K562 (cell line): Measurements from ENCODE around the gene SETD5. TPM values are rescaled to one million over a fixed set of nuclear protein-coding genes. Genes with fewer than 3 reads are reported as not detected.
A peak's percentile ranks its signal among the peaks of the same experiment; 100 is the strongest.

Experiments
- BHLHE40 ChIP-seq: IDR thresholded peaks from 2 replicates; pipeline ENCODE4 v1.6.1; 2011; ENCODE audit warnings: low read length, improper control_type of control experiment
- HMG20A ChIP-seq: fragments of 450-650 bp; formaldehyde crosslinking; conservative IDR thresholded peaks from 2 replicates; pipeline ENCODE4 v1.4.0; 2020; ENCODE audit warnings: mild to moderate bottlenecking, mixed read lengths
- LARP7 ChIP-seq: fragments of 450-650 bp; IDR thresholded peaks from 2 replicates; pipeline ENCODE4 v1.6.1; 2016
- MAFK ChIP-seq: IDR thresholded peaks from 2 replicates; pipeline ENCODE4 v1.6.1; 2011; ENCODE audit warnings: low read length, improper control_type of control experiment
- NFIC ChIP-seq: fragments of 450-650 bp; IDR thresholded peaks from 2 replicates; pipeline ENCODE4 v1.6.1; 2017; ENCODE audit warnings: mild to moderate bottlenecking, inconsistent platforms
- POLR2AphosphoS2 ChIP-seq: IDR thresholded peaks from 2 replicates; pipeline ENCODE4 v1.6.1; 2012; ENCODE audit warnings: low read length, improper control_type of control experiment
- POLR2G ChIP-seq: fragments of 200-400 bp; formaldehyde crosslinking; IDR thresholded peaks from 2 replicates; pipeline ENCODE4 v1.6.1; 2017; ENCODE audit warnings: low read depth, mild to moderate bottlenecking, antibody characterized with exemption, low read length, moderate library complexity
- PTRF ChIP-seq: fragments of 450-650 bp; IDR thresholded peaks from 2 replicates; pipeline ENCODE4 v1.6.1; 2016; ENCODE audit warnings: mild to moderate bottlenecking, missing genetic modification characterization, missing compliant biosample characterization
- RAD21 ChIP-seq, 2 experiments: fragments of 250-450 bp in 1 of 2; fragments of 450-650 bp in 1 of 2; sonication (Bioruptor Pico) in 1 of 2; formaldehyde crosslinking in 1 of 2; IDR thresholded peaks in 1 of 2; conservative IDR thresholded peaks in 1 of 2; 2 replicates each; pipeline versions ENCODE4 v1.4.0 to v1.8.0; 2020 to 2022; ENCODE audit warnings: mild to moderate bottlenecking in 2 of 2, moderate library complexity in 1 of 2
- polyA plus RNA-seq, 8 experiments: library from polyadenylated mRNA; depleted of rRNA in 4 of 8; stranded (reverse) in 5 of 8; unstranded in 3 of 8; fragments of >200 nt; fragmentation: Nextera tagmentation in 2 of 8; fragmentation: Illumina TruSeq in 1 of 8; extraction: Ambion mirVana in 2 of 8; extraction: Trizol in 1 of 8; gene quantifications; 2 replicates each; pipeline versions ENCODE4 v1.2.1 to v1.2.3, GENCODE V29; 2011 to 2014; ENCODE audit warnings: inconsistent platforms in 1 of 8, missing spikeins in 1 of 8
- total RNA-seq, 7 experiments: library from RNA; depleted of rRNA in 6 of 7; stranded (reverse); fragments of >200 nt in 6 of 7; fragmentation: Illumina TruSeq in 2 of 7; extraction: Trizol in 2 of 7; gene quantifications; 2 replicates each; pipeline versions ENCODE4 v1.2.1 to v1.2.3, GENCODE V29; 2011 to 2021; ENCODE audit warnings: low replicate concordance in 1 of 7
- TF ChIP-seq, protein P1 (sequence below): sonication (generic); formaldehyde crosslinking; IDR thresholded peaks from 2 replicates; pipeline ENCODE4 v1.8.1; 2022; ENCODE audit warnings: missing genetic modification reagents
- TF ChIP-seq, protein P2 (sequence below): fragments of 450-650 bp; IDR thresholded peaks from 2 replicates; pipeline ENCODE4 v1.6.1; 2018; ENCODE audit not compliant: partially characterized antibody
- TF ChIP-seq, protein P3 (sequence below): fragments of 250-450 bp; sonication (Bioruptor Pico); IDR thresholded peaks from 2 replicates; pipeline ENCODE4 v1.4.0; 2020; ENCODE audit warnings: mild to moderate bottlenecking, moderate library complexity
- TF ChIP-seq, protein P4 (sequence below): sonication (generic); formaldehyde crosslinking; IDR thresholded peaks from 2 replicates; pipeline ENCODE4 v1.8.0; 2023; ENCODE audit warnings: mild to moderate bottlenecking, missing genetic modification reagents
- TF ChIP-seq, protein P5 (sequence below): fragments of 150-350 bp; conservative IDR thresholded peaks from 2 replicates; pipeline ENCODE4 v1.6.1; 2014; ENCODE audit warnings: low read length

The SETD5 gene
- total and polyA plus RNA-seq, 9 of the 15 experiments (the other 6 are each of a cell fraction or from before 2014, with no cell fraction given): 20.8 to 135 (median 87.2) TPM

DNA sequence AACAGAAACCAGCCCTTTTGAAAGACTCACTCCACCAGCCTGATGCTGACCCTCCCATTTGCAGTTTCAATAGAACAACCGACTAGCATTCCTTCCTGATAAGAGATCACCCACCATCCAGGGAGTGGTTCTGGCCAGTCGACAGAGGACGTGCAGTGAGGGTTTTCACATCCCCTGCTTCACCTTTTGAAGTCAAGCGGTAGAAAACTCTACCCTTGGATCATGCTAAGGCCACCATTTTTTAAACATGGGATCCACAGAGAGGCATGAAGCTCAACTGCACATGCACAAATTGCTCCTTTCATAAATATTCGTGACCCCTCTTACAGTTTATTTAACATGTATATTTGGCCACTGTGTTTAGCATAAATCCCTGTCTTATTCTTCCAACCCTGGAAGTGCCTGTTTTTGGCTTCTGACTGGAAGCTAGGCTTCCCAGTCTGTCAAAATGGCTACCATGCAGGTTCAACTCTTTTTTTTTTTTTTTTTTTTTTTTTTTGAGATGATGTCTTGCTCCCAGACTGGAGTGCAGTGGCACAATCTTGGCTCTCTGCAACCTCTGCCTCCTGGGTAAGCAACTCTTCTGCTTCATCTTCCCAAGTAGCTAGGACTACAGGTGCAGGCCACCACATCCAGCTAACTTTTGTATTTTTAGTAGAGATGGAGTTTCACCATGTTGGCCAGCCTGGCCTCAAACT, 35.6 kb upstream of the SETD5 start (continued):
- TF ChIP-seq MAFK (no peak), BHLHE40 (no peak), PTRF (tag) (no peak), HMG20A (CRISPR knock-in tag) (no peak), NFIC (no peak), RAD21 (CRISPR knock-in tag; conservative IDR thresholded peaks at IDR 0.05 in 1 of 2, IDR thresholded peaks at IDR 0.05 in 1 of 2) (no peak), LARP7 (no peak), POLR2G (no peak), POLR2AphosphoS2 (no peak)
- TF ChIP-seq, protein P1, sequence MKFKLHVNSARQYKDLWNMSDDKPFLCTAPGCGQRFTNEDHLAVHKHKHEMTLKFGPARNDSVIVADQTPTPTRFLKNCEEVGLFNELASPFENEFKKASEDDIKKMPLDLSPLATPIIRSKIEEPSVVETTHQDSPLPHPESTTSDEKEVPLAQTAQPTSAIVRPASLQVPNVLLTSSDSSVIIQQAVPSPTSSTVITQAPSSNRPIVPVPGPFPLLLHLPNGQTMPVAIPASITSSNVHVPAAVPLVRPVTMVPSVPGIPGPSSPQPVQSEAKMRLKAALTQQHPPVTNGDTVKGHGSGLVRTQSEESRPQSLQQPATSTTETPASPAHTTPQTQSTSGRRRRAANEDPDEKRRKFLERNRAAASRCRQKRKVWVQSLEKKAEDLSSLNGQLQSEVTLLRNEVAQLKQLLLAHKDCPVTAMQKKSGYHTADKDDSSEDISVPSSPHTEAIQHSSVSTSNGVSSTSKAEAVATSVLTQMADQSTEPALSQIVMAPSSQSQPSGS (CRISPR knock-in tag): no peak
- TF ChIP-seq, protein P2, sequence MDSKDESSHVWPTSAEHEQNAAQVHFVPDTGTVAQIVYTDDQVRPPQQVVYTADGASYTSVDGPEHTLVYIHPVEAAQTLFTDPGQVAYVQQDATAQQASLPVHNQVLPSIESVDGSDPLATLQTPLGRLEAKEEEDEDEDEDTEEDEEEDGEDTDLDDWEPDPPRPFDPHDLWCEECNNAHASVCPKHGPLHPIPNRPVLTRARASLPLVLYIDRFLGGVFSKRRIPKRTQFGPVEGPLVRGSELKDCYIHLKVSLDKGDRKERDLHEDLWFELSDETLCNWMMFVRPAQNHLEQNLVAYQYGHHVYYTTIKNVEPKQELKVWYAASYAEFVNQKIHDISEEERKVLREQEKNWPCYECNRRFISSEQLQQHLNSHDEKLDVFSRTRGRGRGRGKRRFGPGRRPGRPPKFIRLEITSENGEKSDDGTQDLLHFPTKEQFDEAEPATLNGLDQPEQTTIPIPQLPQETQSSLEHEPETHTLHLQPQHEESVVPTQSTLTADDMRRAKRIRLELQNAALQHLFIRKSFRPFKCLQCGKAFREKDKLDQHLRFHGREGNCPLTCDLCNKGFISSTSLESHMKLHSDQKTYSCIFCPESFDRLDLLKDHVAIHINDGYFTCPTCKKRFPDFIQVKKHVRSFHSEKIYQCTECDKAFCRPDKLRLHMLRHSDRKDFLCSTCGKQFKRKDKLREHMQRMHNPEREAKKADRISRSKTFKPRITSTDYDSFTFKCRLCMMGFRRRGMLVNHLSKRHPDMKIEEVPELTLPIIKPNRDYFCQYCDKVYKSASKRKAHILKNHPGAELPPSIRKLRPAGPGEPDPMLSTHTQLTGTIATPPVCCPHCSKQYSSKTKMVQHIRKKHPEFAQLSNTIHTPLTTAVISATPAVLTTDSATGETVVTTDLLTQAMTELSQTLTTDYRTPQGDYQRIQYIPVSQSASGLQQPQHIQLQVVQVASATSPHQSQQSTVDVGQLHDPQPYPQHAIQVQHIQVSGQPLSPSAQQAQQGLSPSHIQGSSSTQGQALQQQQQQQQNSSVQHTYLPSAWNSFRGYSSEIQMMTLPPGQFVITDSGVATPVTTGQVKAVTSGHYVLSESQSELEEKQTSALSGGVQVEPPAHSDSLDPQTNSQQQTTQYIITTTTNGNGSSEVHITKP: peak; percentile 92
- TF ChIP-seq, protein P3, sequence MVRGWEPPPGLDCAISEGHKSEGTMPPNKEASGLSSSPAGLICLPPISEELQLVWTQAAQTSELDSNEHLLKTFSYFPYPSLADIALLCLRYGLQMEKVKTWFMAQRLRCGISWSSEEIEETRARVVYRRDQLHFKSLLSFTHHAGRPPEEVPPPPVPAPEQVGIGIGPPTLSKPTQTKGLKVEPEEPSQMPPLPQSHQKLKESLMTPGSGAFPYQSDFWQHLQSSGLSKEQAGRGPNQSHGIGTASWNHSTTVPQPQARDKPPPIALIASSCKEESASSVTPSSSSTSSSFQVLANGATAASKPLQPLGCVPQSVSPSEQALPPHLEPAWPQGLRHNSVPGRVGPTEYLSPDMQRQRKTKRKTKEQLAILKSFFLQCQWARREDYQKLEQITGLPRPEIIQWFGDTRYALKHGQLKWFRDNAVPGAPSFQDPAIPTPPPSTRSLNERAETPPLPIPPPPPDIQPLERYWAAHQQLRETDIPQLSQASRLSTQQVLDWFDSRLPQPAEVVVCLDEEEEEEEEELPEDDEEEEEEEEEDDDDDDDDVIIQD (CRISPR knock-in tag): no peak
- TF ChIP-seq, protein P4, sequence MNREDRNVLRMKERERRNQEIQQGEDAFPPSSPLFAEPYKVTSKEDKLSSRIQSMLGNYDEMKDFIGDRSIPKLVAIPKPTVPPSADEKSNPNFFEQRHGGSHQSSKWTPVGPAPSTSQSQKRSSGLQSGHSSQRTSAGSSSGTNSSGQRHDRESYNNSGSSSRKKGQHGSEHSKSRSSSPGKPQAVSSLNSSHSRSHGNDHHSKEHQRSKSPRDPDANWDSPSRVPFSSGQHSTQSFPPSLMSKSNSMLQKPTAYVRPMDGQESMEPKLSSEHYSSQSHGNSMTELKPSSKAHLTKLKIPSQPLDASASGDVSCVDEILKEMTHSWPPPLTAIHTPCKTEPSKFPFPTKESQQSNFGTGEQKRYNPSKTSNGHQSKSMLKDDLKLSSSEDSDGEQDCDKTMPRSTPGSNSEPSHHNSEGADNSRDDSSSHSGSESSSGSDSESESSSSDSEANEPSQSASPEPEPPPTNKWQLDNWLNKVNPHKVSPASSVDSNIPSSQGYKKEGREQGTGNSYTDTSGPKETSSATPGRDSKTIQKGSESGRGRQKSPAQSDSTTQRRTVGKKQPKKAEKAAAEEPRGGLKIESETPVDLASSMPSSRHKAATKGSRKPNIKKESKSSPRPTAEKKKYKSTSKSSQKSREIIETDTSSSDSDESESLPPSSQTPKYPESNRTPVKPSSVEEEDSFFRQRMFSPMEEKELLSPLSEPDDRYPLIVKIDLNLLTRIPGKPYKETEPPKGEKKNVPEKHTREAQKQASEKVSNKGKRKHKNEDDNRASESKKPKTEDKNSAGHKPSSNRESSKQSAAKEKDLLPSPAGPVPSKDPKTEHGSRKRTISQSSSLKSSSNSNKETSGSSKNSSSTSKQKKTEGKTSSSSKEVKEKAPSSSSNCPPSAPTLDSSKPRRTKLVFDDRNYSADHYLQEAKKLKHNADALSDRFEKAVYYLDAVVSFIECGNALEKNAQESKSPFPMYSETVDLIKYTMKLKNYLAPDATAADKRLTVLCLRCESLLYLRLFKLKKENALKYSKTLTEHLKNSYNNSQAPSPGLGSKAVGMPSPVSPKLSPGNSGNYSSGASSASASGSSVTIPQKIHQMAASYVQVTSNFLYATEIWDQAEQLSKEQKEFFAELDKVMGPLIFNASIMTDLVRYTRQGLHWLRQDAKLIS (CRISPR knock-in tag): no peak
- TF ChIP-seq, protein P5, sequence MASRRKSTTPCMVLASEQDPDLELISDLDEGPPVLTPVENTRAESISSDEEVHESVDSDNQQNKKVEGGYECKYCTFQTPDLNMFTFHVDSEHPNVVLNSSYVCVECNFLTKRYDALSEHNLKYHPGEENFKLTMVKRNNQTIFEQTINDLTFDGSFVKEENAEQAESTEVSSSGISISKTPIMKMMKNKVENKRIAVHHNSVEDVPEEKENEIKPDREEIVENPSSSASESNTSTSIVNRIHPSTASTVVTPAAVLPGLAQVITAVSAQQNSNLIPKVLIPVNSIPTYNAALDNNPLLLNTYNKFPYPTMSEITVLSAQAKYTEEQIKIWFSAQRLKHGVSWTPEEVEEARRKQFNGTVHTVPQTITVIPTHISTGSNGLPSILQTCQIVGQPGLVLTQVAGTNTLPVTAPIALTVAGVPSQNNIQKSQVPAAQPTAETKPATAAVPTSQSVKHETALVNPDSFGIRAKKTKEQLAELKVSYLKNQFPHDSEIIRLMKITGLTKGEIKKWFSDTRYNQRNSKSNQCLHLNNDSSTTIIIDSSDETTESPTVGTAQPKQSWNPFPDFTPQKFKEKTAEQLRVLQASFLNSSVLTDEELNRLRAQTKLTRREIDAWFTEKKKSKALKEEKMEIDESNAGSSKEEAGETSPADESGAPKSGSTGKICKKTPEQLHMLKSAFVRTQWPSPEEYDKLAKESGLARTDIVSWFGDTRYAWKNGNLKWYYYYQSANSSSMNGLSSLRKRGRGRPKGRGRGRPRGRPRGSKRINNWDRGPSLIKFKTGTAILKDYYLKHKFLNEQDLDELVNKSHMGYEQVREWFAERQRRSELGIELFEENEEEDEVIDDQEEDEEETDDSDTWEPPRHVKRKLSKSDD: no peak
